ENCODE results near the gene IGDCC3.

The IGDCC3 gene

GRCh38 chr15:65302061-65302460 lies 75.7 kb downstream of the IGDCC3 start:
- in situ Hi-C loops (cut with HindIII; ENCODE audit: low sequenced_read_pairs), result no loop called here

GRCh38 chr15:65300924-65301441 lies 76.8 kb downstream of the IGDCC3 start:
- in situ Hi-C loops (cut with HindIII; ENCODE audit: low sequenced_read_pairs), result no loop called here

- in situ Hi-C loops (cut with HindIII; ENCODE audit: low sequenced_read_pairs), result no loop called here
Observed at GRCh38 chr15:65298731-65299130, 79.1 kb downstream of the IGDCC3 start.

GRCh38 chr15:65292938-65293518 lies 84.8 kb downstream of the IGDCC3 start:
- in situ Hi-C loops (cut with HindIII; ENCODE audit: low sequenced_read_pairs), result no loop called here

- in situ Hi-C loops (cut with HindIII; ENCODE audit: low sequenced_read_pairs), result no loop called here
Observed at GRCh38 chr15:65290228-65290627, 87.6 kb downstream of the IGDCC3 start.

- in situ Hi-C loops (cut with HindIII; ENCODE audit: low sequenced_read_pairs), result no loop called here
Observed at GRCh38 chr15:65289261-65289854, 88.4 kb downstream of the IGDCC3 start.

GRCh38 chr15:65287520-65287855 lies 90.3 kb downstream of the IGDCC3 start:
- in situ Hi-C loops (cut with HindIII; ENCODE audit: low sequenced_read_pairs), result no loop called here

GRCh38 chr15:65286704-65287519 lies 90.9 kb downstream of the IGDCC3 start, which contains the start of gene PARP16:
PARP16 (minus strand) TSS chr15:65286883; CDS start chr15:65286426, 457 bp downstream.
- in situ Hi-C loops (cut with HindIII; ENCODE audit: low sequenced_read_pairs), result no loop called here

- in situ Hi-C loops (cut with HindIII; ENCODE audit: low sequenced_read_pairs), result no loop called here
Observed at GRCh38 chr15:65286069-65286703, 91.6 kb downstream of the IGDCC3 start.

GRCh38 chr15:65285291-65286068 lies 92.3 kb downstream of the IGDCC3 start:
- in situ Hi-C loops (cut with HindIII; ENCODE audit: low sequenced_read_pairs), result no loop called here

- in situ Hi-C loops (cut with HindIII; ENCODE audit: low sequenced_read_pairs), result no loop called here
Observed at GRCh38 chr15:65278480-65278879, 99.3 kb downstream of the IGDCC3 start.
